ENCODE measurements around the gene GK.

DNA sequence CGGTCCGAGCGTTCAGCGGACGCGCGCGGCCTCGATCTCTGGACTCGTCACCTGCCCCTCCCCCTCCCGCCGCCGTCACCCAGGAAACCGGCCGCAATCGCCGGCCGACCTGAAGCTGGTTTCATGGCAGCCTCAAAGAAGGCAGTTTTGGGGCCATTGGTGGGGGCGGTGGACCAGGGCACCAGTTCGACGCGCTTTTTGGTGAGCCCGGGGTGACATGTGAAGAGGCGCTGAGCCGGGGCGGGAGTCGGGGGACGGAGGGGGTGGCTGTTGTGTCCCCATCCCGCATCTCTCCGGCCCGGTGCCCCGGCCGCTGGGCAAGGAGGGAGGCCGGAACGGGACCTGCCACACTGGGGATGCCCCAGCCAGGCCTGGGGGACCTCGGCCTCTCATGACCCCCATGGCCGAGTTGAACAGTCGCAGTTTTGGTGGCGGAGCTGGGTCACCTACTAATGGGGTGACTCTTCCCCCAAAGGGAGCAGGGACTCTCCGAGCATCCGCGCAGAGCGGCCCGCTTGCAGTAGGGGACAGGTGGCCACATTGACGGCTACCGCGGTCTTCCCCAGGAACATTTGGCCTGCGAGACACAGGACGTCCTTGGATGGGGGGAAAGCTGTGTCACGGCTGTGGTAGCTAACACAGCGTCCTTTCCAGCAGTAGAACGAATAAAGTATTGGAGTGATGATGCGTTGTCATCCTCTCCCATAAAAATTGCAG is at the start of gene GK:
- TF ChIP-seq, protein P1, sequence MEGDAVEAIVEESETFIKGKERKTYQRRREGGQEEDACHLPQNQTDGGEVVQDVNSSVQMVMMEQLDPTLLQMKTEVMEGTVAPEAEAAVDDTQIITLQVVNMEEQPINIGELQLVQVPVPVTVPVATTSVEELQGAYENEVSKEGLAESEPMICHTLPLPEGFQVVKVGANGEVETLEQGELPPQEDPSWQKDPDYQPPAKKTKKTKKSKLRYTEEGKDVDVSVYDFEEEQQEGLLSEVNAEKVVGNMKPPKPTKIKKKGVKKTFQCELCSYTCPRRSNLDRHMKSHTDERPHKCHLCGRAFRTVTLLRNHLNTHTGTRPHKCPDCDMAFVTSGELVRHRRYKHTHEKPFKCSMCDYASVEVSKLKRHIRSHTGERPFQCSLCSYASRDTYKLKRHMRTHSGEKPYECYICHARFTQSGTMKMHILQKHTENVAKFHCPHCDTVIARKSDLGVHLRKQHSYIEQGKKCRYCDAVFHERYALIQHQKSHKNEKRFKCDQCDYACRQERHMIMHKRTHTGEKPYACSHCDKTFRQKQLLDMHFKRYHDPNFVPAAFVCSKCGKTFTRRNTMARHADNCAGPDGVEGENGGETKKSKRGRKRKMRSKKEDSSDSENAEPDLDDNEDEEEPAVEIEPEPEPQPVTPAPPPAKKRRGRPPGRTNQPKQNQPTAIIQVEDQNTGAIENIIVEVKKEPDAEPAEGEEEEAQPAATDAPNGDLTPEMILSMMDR (conservative IDR thresholded peaks at IDR 0.05; ENCODE audit: low read length): no peak
- TF ChIP-seq EZH2phosphoT487 (IDR thresholded peaks at IDR 0.05; ENCODE audit: borderline replicate concordance): no peak
